Measurements from ENCODE around the gene TPRA1. TPM values are rescaled to one million over a fixed set of nuclear protein-coding genes. Genes with fewer than 3 reads are reported as not detected.

TPRA1 gene
- total and polyA plus RNA-seq, 2 of the 4 experiments (the other 2 are of a cell fraction): 17.9 to 40.1 TPM

GRCh38 chr3:127565711-127566110 lies 24.8 kb downstream of the TPRA1 start:
- BruUV-seq (replicated peaks): no TSS peak
- ChIA-PET POLR2A (ENCODE audit: unreplicated experiment) (no interaction called here), CTCF (interaction anchor here (1.9 kb wide), 1 partner anchor 9 kb away, joined by 10 read pairs; no protein-coding TSS in a partner anchor)
- H3K9me3 ChIP-seq (ENCODE audit: control insufficient read depth, insufficient read depth, low read length): no peaks in the 10 kb centered on the region
- peaks cover 10% of the 10 kb centered on the region for H3K36me3 ChIP-seq (ENCODE audit: control insufficient read depth, insufficient read depth, low read length)
- no peak overlapping the region for H4K5ac ChIP-seq (ENCODE audit: low read depth, low read length)
- peaks cover 7% of the 10 kb centered on the region; the same call in 1 of the 2 replicates for H3K9me1 ChIP-seq (ENCODE audit: insufficient read depth, low read length)
- H2BK120ac ChIP-seq (ENCODE audit: low read depth, low read length): no peak overlapping the region
- no peaks in the 10 kb centered on the region for H3K4me1 ChIP-seq (ENCODE audit: control insufficient read depth, insufficient read depth, low read length)
- H2AFZ ChIP-seq (replicated peaks; ENCODE audit: low read length, poor library complexity): no peak overlapping the region
- no peak overlapping the region for H4K91ac ChIP-seq (ENCODE audit: insufficient read depth, low read depth, low read length)
- no peak overlapping the region for H2AK5ac ChIP-seq (ENCODE audit: low read depth, low read length)
- H2BK5ac ChIP-seq (ENCODE audit: low read depth, low read length, poor library complexity, severe bottlenecking): no peak overlapping the region
- dilution Hi-C loops (cut with HindIII; ENCODE audit: low sequenced_read_pairs, unreplicated experiment): no loop called here
- H3K14ac ChIP-seq (replicated peaks; ENCODE audit: low read depth, low read length): no peak overlapping the region
- TF ChIP-seq RCOR1 (IDR thresholded peaks at IDR 0.05; ENCODE audit: insufficient replicate concordance, low read length) (no peak), CTCF (conservative IDR thresholded peaks at IDR 0.05; ENCODE audit: low read depth, low read length) (no peak), MXI1 (IDR thresholded peaks at IDR 0.05; ENCODE audit: borderline replicate concordance, low read depth, low read length) (no peak), POLR2A (IDR thresholded peaks at IDR 0.05; ENCODE audit: low read depth, low read length) (no peak), CHD1 (IDR thresholded peaks at IDR 0.05; ENCODE audit: low read depth, low read length) (no peak), ELK1 (IDR thresholded peaks at IDR 0.05; ENCODE audit: borderline replicate concordance, low read depth, low read length) (no peak)
- no peaks in the 10 kb centered on the region for H4K20me1 ChIP-seq (ENCODE audit: insufficient read depth, low read length)
- intact Hi-C loops (cut with micrococcal nuclease): no loop called here
- H3K4ac ChIP-seq (ENCODE audit: low read depth, low read length): no peak overlapping the region
- H3K18ac ChIP-seq (ENCODE audit: low read depth, low read length): no peak overlapping the region
- H2BK15ac ChIP-seq (ENCODE audit: low read depth, low read length): no peak overlapping the region
- H3K4me2 ChIP-seq (ENCODE audit: low read depth, low read length): no peak overlapping the region
- no peaks in the 10 kb centered on the region for H3K27me3 ChIP-seq (ENCODE audit: control insufficient read depth, insufficient read depth, low read length)
- H2AK9ac ChIP-seq (replicated peaks; ENCODE audit: low read depth, low read length, poor library complexity): peak overlapping the region; percentile 61
- H3K79me1 ChIP-seq (ENCODE audit: low read depth in 1 of 2, low read length in 2 of 2): no peaks in the 10 kb centered on the region
- no peak overlapping the region for H3K27ac ChIP-seq (ENCODE audit: insufficient read depth, low read length)
- H4K8ac ChIP-seq (ENCODE audit: low read depth in 2 of 2, low read length in 2 of 2): no peak overlapping the region
- no peak for DNase-seq
- no peak overlapping the region for H3K23ac ChIP-seq (ENCODE audit: low read depth, low read length)
- H3K56ac ChIP-seq (ENCODE audit: extremely low read depth, insufficient read depth, low read length): no peak overlapping the region
- no peak overlapping the region for H3K4me3 ChIP-seq (ENCODE audit: insufficient read depth, low read depth, low read length)
- in situ Hi-C loops (cut with MboI; ENCODE audit: low sequenced_read_pairs): no loop called here
- no peak for ATAC-seq (ENCODE audit: low read depth)
- no peak overlapping the region for H2BK20ac ChIP-seq (ENCODE audit: low read depth, low read length)
- WGBS, 2 experiments (ENCODE audit: extremely low coverage in 2 of 2, insufficient read length in 1 of 2): 66% methylated on average over 3 of the region's 7 CpGs; no CpG with 5 or more reads in 1 of the 2 experiments
- no peak overlapping the region for H3K9ac ChIP-seq (ENCODE audit: low read depth, low read length)
